ENCODE data around the gene RAB11FIP3. TPM values are rescaled to one million over a fixed set of nuclear protein-coding genes. Genes with fewer than 3 reads are reported as not detected.

RAB11FIP3 gene
- total and polyA plus RNA-seq, 2 of the 13 experiments (the other 11 are each of a cell fraction or from before 2014, with no cell fraction given) = 34.3 to 57.6 TPM

DNA sequence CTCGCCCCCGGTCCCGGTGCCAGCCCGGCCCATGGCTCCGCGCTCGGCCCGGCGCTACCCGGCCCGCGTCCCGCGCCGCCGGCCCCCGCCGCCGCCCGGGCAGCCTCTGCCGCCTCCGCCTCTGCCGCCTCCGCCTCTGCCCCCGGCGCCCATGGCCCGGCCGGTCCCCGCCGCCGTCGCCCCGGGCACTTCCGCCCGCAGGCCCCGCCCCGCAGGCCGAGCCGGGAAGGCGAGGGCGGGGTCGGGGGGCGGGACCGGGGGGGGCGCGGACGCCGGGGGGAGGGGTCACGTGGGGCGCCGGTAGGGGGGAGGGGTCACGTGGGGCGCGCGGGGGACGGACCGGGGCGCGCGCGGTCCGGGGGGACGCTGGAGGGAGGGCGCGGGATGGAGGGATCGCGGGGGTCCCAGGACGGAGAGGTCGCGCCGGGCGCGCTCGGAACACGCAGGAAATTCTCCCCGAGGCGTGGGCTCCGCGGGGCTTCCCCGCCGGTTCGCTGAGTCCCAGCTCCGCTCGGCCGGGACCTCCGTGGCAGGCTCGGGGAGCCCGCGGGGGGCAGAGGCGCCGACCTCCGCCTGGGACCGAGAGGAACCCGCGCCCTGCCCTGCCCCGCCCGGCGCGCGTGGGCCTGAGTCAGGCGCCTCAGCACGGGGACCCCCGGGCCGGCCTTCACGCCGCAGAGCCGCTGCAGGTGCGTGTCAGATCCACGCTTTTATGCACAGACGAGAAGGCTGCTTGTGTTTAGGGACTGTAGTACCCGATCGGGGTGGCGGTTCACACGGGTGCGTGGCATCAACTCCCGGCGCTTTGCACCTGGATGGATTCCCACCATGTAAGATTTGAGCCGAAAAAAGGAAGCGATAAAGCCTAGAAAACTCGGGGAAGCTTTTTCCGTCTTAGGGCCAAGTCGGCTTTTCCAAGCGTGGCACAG, 43.4 kb upstream of the RAB11FIP3 start, which contains the start of gene PGAP6 (continued):
- TF ChIP-seq, protein P1, sequence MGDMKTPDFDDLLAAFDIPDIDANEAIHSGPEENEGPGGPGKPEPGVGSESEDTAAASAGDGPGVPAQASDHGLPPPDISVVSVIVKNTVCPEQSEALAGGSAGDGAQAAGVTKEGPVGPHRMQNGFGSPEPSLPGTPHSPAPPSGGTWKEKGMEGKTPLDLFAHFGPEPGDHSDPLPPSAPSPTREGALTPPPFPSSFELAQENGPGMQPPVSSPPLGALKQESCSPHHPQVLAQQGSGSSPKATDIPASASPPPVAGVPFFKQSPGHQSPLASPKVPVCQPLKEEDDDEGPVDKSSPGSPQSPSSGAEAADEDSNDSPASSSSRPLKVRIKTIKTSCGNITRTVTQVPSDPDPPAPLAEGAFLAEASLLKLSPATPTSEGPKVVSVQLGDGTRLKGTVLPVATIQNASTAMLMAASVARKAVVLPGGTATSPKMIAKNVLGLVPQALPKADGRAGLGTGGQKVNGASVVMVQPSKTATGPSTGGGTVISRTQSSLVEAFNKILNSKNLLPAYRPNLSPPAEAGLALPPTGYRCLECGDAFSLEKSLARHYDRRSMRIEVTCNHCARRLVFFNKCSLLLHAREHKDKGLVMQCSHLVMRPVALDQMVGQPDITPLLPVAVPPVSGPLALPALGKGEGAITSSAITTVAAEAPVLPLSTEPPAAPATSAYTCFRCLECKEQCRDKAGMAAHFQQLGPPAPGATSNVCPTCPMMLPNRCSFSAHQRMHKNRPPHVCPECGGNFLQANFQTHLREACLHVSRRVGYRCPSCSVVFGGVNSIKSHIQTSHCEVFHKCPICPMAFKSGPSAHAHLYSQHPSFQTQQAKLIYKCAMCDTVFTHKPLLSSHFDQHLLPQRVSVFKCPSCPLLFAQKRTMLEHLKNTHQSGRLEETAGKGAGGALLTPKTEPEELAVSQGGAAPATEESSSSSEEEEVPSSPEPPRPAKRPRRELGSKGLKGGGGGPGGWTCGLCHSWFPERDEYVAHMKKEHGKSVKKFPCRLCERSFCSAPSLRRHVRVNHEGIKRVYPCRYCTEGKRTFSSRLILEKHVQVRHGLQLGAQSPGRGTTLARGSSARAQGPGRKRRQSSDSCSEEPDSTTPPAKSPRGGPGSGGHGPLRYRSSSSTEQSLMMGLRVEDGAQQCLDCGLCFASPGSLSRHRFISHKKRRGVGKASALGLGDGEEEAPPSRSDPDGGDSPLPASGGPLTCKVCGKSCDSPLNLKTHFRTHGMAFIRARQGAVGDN (CRISPR knock-in tag; IDR thresholded peaks at IDR 0.05) = peak; percentile 51
- no peak for TF ChIP-seq XRCC5 (optimal IDR thresholded peaks at IDR 0.05; ENCODE audit: low read length)
- TF ChIP-seq THAP11 (CRISPR knock-in tag; IDR thresholded peaks at IDR 0.05) = no peak
- no peak for TF ChIP-seq SMAD9 (CRISPR knock-in tag; IDR thresholded peaks at IDR 0.05)
- no peak for TF ChIP-seq ZNF879 (CRISPR knock-in tag; IDR thresholded peaks at IDR 0.05)
- TF ChIP-seq, protein P2, sequence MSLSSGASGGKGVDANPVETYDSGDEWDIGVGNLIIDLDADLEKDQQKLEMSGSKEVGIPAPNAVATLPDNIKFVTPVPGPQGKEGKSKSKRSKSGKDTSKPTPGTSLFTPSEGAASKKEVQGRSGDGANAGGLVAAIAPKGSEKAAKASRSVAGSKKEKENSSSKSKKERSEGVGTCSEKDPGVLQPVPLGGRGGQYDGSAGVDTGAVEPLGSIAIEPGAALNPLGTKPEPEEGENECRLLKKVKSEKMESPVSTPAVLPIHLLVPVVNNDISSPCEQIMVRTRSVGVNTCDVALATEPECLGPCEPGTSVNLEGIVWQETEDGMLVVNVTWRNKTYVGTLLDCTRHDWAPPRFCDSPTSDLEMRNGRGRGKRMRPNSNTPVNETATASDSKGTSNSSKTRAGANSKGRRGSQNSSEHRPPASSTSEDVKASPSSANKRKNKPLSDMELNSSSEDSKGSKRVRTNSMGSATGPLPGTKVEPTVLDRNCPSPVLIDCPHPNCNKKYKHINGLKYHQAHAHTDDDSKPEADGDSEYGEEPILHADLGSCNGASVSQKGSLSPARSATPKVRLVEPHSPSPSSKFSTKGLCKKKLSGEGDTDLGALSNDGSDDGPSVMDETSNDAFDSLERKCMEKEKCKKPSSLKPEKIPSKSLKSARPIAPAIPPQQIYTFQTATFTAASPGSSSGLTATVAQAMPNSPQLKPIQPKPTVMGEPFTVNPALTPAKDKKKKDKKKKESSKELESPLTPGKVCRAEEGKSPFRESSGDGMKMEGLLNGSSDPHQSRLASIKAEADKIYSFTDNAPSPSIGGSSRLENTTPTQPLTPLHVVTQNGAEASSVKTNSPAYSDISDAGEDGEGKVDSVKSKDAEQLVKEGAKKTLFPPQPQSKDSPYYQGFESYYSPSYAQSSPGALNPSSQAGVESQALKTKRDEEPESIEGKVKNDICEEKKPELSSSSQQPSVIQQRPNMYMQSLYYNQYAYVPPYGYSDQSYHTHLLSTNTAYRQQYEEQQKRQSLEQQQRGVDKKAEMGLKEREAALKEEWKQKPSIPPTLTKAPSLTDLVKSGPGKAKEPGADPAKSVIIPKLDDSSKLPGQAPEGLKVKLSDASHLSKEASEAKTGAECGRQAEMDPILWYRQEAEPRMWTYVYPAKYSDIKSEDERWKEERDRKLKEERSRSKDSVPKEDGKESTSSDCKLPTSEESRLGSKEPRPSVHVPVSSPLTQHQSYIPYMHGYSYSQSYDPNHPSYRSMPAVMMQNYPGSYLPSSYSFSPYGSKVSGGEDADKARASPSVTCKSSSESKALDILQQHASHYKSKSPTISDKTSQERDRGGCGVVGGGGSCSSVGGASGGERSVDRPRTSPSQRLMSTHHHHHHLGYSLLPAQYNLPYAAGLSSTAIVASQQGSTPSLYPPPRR (CRISPR knock-in tag; IDR thresholded peaks at IDR 0.05; ENCODE audit: borderline replicate concordance) = no peak
- TF ChIP-seq ZKSCAN1 (IDR thresholded peaks at IDR 0.05; ENCODE audit: low read length) = no peak
- no peak for TF ChIP-seq ZNF780A (CRISPR knock-in tag; IDR thresholded peaks at IDR 0.05)
- TF ChIP-seq SPEN (CRISPR knock-in tag; IDR thresholded peaks at IDR 0.05; ENCODE audit: low read depth) = 0 out of 2 replicates have a peak, but pooled peaks have one; percentile 21
- TF ChIP-seq, protein P3, sequence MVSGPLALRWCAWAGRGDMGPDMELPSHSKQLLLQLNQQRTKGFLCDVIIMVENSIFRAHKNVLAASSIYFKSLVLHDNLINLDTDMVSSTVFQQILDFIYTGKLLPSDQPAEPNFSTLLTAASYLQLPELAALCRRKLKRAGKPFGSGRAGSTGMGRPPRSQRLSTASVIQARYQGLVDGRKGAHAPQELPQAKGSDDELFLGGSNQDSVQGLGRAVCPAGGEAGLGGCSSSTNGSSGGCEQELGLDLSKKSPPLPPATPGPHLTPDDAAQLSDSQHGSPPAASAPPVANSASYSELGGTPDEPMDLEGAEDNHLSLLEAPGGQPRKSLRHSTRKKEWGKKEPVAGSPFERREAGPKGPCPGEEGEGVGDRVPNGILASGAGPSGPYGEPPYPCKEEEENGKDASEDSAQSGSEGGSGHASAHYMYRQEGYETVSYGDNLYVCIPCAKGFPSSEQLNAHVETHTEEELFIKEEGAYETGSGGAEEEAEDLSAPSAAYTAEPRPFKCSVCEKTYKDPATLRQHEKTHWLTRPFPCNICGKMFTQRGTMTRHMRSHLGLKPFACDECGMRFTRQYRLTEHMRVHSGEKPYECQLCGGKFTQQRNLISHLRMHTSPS (CRISPR knock-in tag; IDR thresholded peaks at IDR 0.05; ENCODE audit: low read depth) = no peak
- TF ChIP-seq, protein P4, sequence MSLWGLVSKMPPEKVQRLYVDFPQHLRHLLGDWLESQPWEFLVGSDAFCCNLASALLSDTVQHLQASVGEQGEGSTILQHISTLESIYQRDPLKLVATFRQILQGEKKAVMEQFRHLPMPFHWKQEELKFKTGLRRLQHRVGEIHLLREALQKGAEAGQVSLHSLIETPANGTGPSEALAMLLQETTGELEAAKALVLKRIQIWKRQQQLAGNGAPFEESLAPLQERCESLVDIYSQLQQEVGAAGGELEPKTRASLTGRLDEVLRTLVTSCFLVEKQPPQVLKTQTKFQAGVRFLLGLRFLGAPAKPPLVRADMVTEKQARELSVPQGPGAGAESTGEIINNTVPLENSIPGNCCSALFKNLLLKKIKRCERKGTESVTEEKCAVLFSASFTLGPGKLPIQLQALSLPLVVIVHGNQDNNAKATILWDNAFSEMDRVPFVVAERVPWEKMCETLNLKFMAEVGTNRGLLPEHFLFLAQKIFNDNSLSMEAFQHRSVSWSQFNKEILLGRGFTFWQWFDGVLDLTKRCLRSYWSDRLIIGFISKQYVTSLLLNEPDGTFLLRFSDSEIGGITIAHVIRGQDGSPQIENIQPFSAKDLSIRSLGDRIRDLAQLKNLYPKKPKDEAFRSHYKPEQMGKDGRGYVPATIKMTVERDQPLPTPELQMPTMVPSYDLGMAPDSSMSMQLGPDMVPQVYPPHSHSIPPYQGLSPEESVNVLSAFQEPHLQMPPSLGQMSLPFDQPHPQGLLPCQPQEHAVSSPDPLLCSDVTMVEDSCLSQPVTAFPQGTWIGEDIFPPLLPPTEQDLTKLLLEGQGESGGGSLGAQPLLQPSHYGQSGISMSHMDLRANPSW (CRISPR knock-in tag; IDR thresholded peaks at IDR 0.05; ENCODE audit: borderline replicate concordance) = no peak
- no peak for TF ChIP-seq ZSCAN12 (CRISPR knock-in tag; IDR thresholded peaks at IDR 0.05)
- 0 out of 2 replicates have a peak, but pooled peaks have one; percentile 25 for TF ChIP-seq ZNF768 (CRISPR knock-in tag; IDR thresholded peaks at IDR 0.05)
- no peak for TF ChIP-seq HMG20A (CRISPR knock-in tag; IDR thresholded peaks at IDR 0.05; ENCODE audit: borderline replicate concordance)
- peak; percentile 38; the same call in 1 of the 2 replicates for TF ChIP-seq PHF8 (CRISPR knock-in tag; IDR thresholded peaks at IDR 0.05)
